Tibial nerve (tissue), 3 donors: ENCODE results near the gene NRXN3.

ENCODE experiments used
- EP300 ChIP-seq, 2 donors: sonication (generic); formaldehyde crosslinking; IDR thresholded peaks; one replicate each; pipeline ENCODE4 v1.6.1; 2017; ENCODE audit warnings: antibody characterized with exemption in 2 of 2, mild to moderate bottlenecking in 1 of 2
- POLR2A ChIP-seq, 2 donors: fragments of 450-650 bp; IDR thresholded peaks; one replicate each; pipeline ENCODE4 v1.6.1; 2017; ENCODE audit warnings: antibody characterized with exemption in 2 of 2, mild to moderate bottlenecking in 2 of 2, moderate library complexity in 2 of 2

GRCh38 chr14:79395061-79395460, 1224.9 kb downstream of the NRXN3 start:
- TF ChIP-seq POLR2A (IDR thresholded peaks at IDR 0.05) (no peak), EP300 (IDR thresholded peaks at IDR 0.05) (peak in 1 of 2 donors; percentile 35)
